NCI-H345 treated with DMSO at 0.1 percent for 48 hours (cell line): ENCODE data around the gene SRGAP1.

Experiments used
- DNase-seq: peaks from one replicate; lab custom pipeline; 2025; ENCODE audit not compliant: unreplicated experiment; lab: John Stamatoyannopoulos, UW

SRGAP1 gene

DNA sequence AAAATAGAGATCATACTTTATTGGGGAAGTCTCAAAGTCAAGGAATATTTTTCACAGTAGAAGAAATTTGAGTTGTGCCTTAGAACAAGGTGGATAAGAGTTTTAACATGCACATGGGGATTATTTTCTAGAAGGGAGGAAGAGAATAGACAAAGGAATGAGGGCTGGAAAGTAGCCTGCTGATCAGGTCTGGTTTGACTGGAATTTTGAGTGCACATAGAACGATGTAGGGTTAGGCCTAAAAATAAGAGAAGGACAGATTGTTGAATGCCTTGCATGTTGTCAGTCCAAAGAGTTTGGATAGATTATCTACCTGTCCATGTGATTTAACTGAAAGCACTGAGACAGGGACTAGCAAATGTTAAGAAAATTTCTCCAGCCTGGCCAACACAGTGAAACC lies 87.2 kb downstream of the SRGAP1 start:
- no peak for DNase-seq

GRCh38 chr12:63934936-63935335 lies 90.4 kb downstream of the SRGAP1 start:
- DNase-seq: no peak

GRCh38 chr12:63935361-63935760 lies 90.9 kb downstream of the SRGAP1 start:
- DNase-seq: no peak

- DNase-seq: no peak
Observed at GRCh38 chr12:63937378-63938316, 93.1 kb downstream of the SRGAP1 start.

GRCh38 chr12:63940310-63941005 lies 96.0 kb downstream of the SRGAP1 start:
- no peak for DNase-seq

DNA sequence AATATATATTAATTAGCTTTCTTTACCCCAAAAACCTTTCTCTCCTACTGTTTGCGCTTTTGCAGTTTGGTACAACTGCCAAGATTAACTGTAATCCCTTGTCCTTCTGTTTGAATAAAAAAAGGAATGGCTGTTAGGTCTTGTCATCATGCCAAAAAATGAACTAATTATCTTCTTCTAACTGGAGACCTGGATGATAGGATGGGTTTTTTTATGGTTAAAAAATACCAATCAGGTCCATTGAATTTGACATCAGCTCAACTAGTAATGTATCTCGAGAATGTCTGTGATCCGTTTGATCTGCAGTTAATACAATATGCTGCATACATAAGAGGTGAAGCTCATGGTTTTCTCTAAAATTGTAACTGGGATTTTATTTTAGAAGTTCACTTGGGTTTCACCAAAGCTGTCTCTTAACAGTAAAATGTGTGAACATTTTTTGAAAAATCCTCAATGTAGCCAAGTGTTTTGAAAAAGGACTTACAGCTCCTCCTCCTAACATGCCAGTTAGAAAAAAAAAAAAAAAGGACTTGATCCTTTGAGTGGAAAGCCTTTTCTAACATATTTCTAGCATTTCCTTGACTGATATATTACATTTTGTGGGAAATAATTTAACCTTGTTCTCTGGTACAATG lies 96.8 kb downstream of the SRGAP1 start:
- DNase-seq: no peak

- DNase-seq: no peak
Observed at GRCh38 chr12:63941879-63942278, 97.4 kb downstream of the SRGAP1 start.

- no peak for DNase-seq
Observed at GRCh38 chr12:63942464-63943241, 98.2 kb downstream of the SRGAP1 start.

GRCh38 chr12:63944034-63944579 lies 99.6 kb downstream of the SRGAP1 start:
- DNase-seq: no peak

- no peak for DNase-seq
Observed at GRCh38 chr12:63944586-63945228, 100.2 kb downstream of the SRGAP1 start.

GRCh38 chr12:63945777-63946176 lies 101.3 kb downstream of the SRGAP1 start:
- no peak for DNase-seq

GRCh38 chr12:63948211-63948610 lies 103.7 kb downstream of the SRGAP1 start:
- DNase-seq: no peak

- DNase-seq: no peak
Observed at GRCh38 chr12:63949902-63950301, 105.4 kb downstream of the SRGAP1 start.

- no peak for DNase-seq
Observed at GRCh38 chr12:63952995-63953394, 108.5 kb downstream of the SRGAP1 start.

- DNase-seq: no peak
Observed at GRCh38 chr12:63955831-63956666, 111.5 kb downstream of the SRGAP1 start.

GRCh38 chr12:63957496-63957895 lies 113.0 kb downstream of the SRGAP1 start:
- no peak for DNase-seq

DNA sequence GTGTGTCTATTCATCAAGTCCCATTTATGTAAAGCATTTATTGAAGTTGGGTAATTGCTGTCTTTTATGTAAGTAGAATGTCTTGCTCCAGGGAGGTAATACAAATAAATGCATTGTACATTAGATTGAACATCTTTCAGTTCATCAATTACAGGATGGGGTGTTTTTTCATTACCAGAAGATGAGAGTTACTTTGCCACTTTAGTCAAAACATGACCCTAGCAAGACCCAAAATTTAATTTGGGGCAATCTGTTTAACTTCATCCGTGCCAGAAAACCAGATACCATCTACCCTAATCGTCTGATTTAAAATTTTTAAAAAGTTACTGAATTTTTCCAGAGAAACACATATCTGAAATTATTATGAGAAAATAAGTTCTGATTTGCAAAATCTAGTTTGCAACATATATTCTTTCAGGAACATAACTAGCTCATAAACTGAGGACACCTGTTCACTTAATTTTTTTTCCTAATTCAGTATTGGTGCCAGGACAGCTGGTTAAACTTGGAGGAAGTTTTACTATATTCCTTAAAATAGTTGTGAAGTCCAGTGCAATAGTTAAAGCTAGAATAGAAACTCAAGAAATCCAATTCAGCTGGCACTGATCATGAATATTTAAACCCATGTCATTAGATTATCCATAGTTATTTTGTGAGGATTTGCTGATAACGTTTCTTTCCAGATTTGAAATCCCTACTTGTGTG lies 114.5 kb downstream of the SRGAP1 start:
- no peak for DNase-seq

- no peak for DNase-seq
Observed at GRCh38 chr12:63961048-63961447, 116.5 kb downstream of the SRGAP1 start.

DNA sequence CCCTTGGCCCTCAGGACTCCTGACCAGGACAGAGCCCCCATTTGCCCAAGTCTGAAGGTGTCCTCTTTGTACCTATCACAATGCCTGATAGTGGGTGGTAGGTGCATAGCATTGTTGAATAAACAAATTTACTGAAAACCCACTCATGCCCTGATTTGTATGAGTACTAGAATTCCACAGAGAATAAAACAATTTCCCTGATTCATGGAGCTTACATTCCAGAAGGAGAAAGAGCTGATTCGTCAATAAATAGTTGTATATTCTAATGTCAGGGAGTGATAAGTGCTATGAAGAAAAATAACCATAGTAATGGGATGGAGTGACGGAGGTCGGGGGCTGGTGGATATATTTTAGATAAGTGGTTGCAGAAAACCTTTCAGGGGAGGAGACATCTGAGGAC lies 117.0 kb downstream of the SRGAP1 start:
- DNase-seq: no peak
